H1 (cell line): ENCODE results near the gene LY6G6C. TPM values are rescaled to one million over a fixed set of nuclear protein-coding genes. Genes with fewer than 3 reads are reported as not detected.

Experiments
- ATF2 ChIP-seq: IDR thresholded peaks from 2 replicates; pipeline ENCODE4 v1.6.1; 2012; ENCODE audit warnings: low read length, inconsistent platforms
- polyA plus RNA-seq, 7 experiments: library from polyadenylated mRNA; depleted of rRNA in 3 of 7; stranded (reverse) in 5 of 7; unstranded in 2 of 7; fragments of >200 nt in 5 of 7; fragments of 200-250 nt in 2 of 7; gene quantifications; 1 replicate in 5 of 7; 2 replicates in 1 of 7; 4 replicates in 1 of 7; pipeline versions ENCODE4 v1.2.1 to v1.2.3, GENCODE V29; 2011 to 2013; ENCODE audit warnings: missing spikeins in 2 of 7, mixed read lengths in 2 of 7
- total RNA-seq: library from RNA; stranded (reverse); fragmentation: NEBNext Ultra II Directional; extraction: Animal tissue kit (Norgen Biotek cat#: 25700); gene quantifications from 2 replicates; pipeline ENCODE4 v1.2.1, GENCODE V29; 2021

The LY6G6C gene
- total and polyA plus RNA-seq, 2 of the 8 experiments (the other 6 are each of a cell fraction or from before 2014, with no cell fraction given) = 0.23 TPM; not detected in 1

DNA sequence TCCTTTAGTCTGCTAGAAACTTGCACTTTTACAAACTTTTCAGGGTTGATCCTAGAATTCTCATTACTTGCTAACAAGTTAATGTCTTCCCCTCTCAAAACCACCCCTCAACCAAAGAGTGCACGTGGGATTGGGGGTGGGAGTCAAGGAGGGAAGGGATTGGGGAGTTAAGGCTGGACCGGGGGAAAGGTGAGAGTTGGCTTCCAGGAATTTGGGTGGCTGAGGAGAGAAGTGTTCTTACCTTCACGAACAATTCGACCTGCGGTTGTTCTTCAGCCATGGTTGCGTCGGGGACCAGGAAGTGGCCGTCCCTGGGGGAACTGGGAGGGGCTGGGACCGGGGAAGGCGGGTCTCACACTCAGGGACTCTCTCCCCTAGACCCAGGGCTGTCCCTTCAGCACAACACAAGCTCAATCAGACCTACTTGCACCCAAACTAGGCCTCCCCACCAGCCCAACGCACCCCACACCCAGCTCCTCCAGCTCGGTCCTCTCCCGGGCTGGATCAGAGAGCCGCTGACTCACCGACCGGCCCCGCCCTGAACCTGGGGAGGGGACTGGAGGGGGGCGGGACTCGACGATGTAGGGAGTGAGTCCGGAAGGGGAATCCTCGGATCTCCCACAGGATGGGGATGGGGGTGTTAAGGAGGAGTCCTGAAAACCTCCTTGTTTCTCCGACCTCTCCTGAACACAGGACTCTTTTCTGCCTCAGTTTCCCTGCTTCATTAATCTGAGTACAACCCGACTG is 14.6 kb upstream of the LY6G6C start, which contains the start of gene CLIC1 (continued):
- no peak for TF ChIP-seq ATF2
